H1 (cell line): Measurements from ENCODE around the gene FAM151A. TPM values are rescaled to one million over a fixed set of nuclear protein-coding genes. Genes with fewer than 3 reads are reported as not detected.

Source experiments
- CTCF ChIA-PET: fragments of 300-600 bp; sonication (Branson Sonifier 250); formaldehyde crosslinking; loops from one replicate; lab custom pipeline; 2021; ENCODE audit not compliant: partially characterized antibody; lab: Charles Lee
- POLR2A ChIA-PET: fragments of 300-600 bp; sonication (Branson Sonifier 250); formaldehyde crosslinking; loops from one replicate; lab custom pipeline; 2021; ENCODE audit warnings: inconsistent platforms; ENCODE audit not compliant: partially characterized antibody; lab: Charles Lee
- DNase-seq, 2 experiments: peaks; one replicate each; pipeline versions ENCODE4 v3.0.0 to v3.0.0-alpha.2; 2010 to 2022; ENCODE audit warnings: low spot score in 2 of 2, low read depth in 1 of 2, mixed read lengths in 1 of 2
- FAIRE-seq: peaks from 2 replicates; lab custom pipeline; 2011; peaks lifted over from hg19 to GRCh38; lab: Jason Lieb, UNC
- H2AFZ ChIP-seq: 2 replicates; pipeline ENCODE4 v1.8.1; 2012; ENCODE audit warnings: low read length, inconsistent platforms
- H2AK5ac ChIP-seq: 2 replicates; pipeline ENCODE4 v1.6.1; 2013; ENCODE audit warnings: low read depth, low read length
- H2BK120ac ChIP-seq: replicated peaks from 2 replicates; pipeline ENCODE3; 2013; ENCODE audit warnings: low read depth, low read length, inconsistent platforms
- H2BK12ac ChIP-seq: 2 replicates; pipeline ENCODE4 v1.6.1; 2013; ENCODE audit warnings: low read depth, low read length
- H2BK15ac ChIP-seq: 2 replicates; pipeline ENCODE4 v1.6.1; 2013; ENCODE audit warnings: low read length
- H2BK20ac ChIP-seq: 2 replicates; pipeline ENCODE4 v1.6.1; 2013; ENCODE audit warnings: low read length
- H2BK5ac ChIP-seq: 2 replicates; pipeline ENCODE4 v1.6.1; 2013; ENCODE audit warnings: low read depth, low read length
- H3K14ac ChIP-seq: 2 replicates; pipeline ENCODE4 v1.6.1; 2013; ENCODE audit warnings: inconsistent platforms; ENCODE audit not compliant: insufficient read length
- H3K18ac ChIP-seq: 2 replicates; pipeline ENCODE4 v1.6.1; 2013; ENCODE audit warnings: low read length; ENCODE audit errors: extremely low read depth
- H3K23ac ChIP-seq: 2 replicates; pipeline ENCODE4 v1.6.1; 2013; ENCODE audit warnings: inconsistent platforms; ENCODE audit not compliant: insufficient read length
- H3K23me2 ChIP-seq: 2 replicates; pipeline ENCODE4 v1.6.1; 2013; ENCODE audit warnings: low read depth, low read length
- H3K27ac ChIP-seq: 2 replicates; pipeline ENCODE4 v1.6.1; 2011; ENCODE audit warnings: low read depth, low read length, inconsistent platforms
- H3K27me3 ChIP-seq, 4 experiments: replicated peaks in 1 of 4; 1 replicate in 1 of 4; 2 replicates in 3 of 4; pipeline versions ENCODE4 v1.6.1 to v1.8.1; 2011 to 2013; ENCODE audit warnings: low read length in 3 of 4, mild to moderate bottlenecking in 3 of 4, inconsistent platforms in 2 of 4, mixed read lengths in 2 of 4, moderate library complexity in 1 of 4; ENCODE audit not compliant: control insufficient read depth in 3 of 4, insufficient read depth in 3 of 4; ENCODE audit errors: extremely low read depth in 1 of 4
- H3K36me3 ChIP-seq, 4 experiments: 2 replicates each; pipeline versions ENCODE4 v1.6.1 to v1.8.1; 2011 to 2013; ENCODE audit warnings: mild to moderate bottlenecking in 4 of 4, low read length in 3 of 4, moderate library complexity in 2 of 4, control low read depth in 1 of 4, inconsistent platforms in 1 of 4; ENCODE audit not compliant: insufficient read depth in 4 of 4, control insufficient read depth in 2 of 4
- H3K4ac ChIP-seq: replicated peaks from 2 replicates; pipeline ENCODE3; 2013; ENCODE audit warnings: low read length, low read depth, mixed read lengths, inconsistent platforms; ENCODE audit not compliant: insufficient read length
- H3K4me1 ChIP-seq, 4 experiments: replicated peaks in 1 of 4; 1 replicate in 1 of 4; 2 replicates in 3 of 4; pipeline versions ENCODE4 v1.6.1 to v1.8.1; 2011 to 2013; ENCODE audit warnings: low read length in 3 of 4, inconsistent platforms in 2 of 4, mixed read lengths in 1 of 4; ENCODE audit not compliant: insufficient read depth in 4 of 4, control insufficient read depth in 3 of 4
- H3K4me2 ChIP-seq, 2 experiments: 2 replicates each; pipeline versions ENCODE4 v1.6.1 to v1.8.1; 2011 to 2013; ENCODE audit warnings: low read depth in 2 of 2, low read length in 2 of 2, control low read depth in 1 of 2, inconsistent platforms in 1 of 2, mild to moderate bottlenecking in 1 of 2; ENCODE audit not compliant: insufficient read depth in 1 of 2
- H3K4me3 ChIP-seq, 4 experiments: fragments of 200-600, 300-600 bp in 1 of 4; sonication (generic), shearing (Covaris generic), sonication (Bioruptor Twin) in 1 of 4; 2 replicates each; pipeline versions ENCODE4 v1.5.1 to v1.8.1; 2011 to 2016; ENCODE audit warnings: low read length in 4 of 4, low read depth in 3 of 4, control low read depth in 2 of 4, inconsistent platforms in 2 of 4, mild to moderate bottlenecking in 2 of 4, mixed read lengths in 1 of 4, moderate library complexity in 1 of 4; ENCODE audit not compliant: insufficient read depth in 2 of 4; ENCODE audit errors: extremely low read depth in 1 of 4
- H3K56ac ChIP-seq: replicated peaks from 2 replicates; pipeline ENCODE3; 2013; ENCODE audit warnings: low read depth, mild to moderate bottlenecking, mixed read lengths, low read length, inconsistent platforms; ENCODE audit not compliant: insufficient read length
- H3K79me1 ChIP-seq: 2 replicates; pipeline ENCODE4 v1.6.1; 2013; ENCODE audit warnings: low read depth, low read length, control low read depth
- H3K79me2 ChIP-seq, 2 experiments: 2 replicates each; pipeline versions ENCODE4 v1.6.1 to v1.8.1; 2012 to 2013; ENCODE audit warnings: low read length in 2 of 2, mild to moderate bottlenecking in 2 of 2, inconsistent platforms in 1 of 2; ENCODE audit not compliant: insufficient read depth in 2 of 2, control insufficient read depth in 1 of 2
- H3K9ac ChIP-seq, 4 experiments: replicated peaks in 1 of 4; 1 replicate in 1 of 4; 2 replicates in 3 of 4; pipeline versions ENCODE4 v1.6.1 to v1.8.1; 2011 to 2013; ENCODE audit warnings: low read depth in 3 of 4, low read length in 3 of 4, control low read depth in 2 of 4, mild to moderate bottlenecking in 2 of 4, moderate library complexity in 2 of 4, inconsistent platforms in 1 of 4; ENCODE audit errors: extremely low read depth in 1 of 4
- H3K9me3 ChIP-seq, 2 experiments: 2 replicates each; pipeline versions ENCODE4 v1.6.1 to v1.8.1; 2012 to 2013; ENCODE audit warnings: mild to moderate bottlenecking in 2 of 2, moderate library complexity in 2 of 2, control low read depth in 1 of 2, inconsistent platforms in 1 of 2, low read depth in 1 of 2, low read length in 1 of 2, mixed read lengths in 1 of 2; ENCODE audit not compliant: insufficient read depth in 2 of 2
- H4K20me1 ChIP-seq, 2 experiments: replicated peaks in 1 of 2; 2 replicates each; pipeline versions ENCODE3 to v1.8.1; 2011 to 2013; ENCODE audit warnings: inconsistent platforms in 2 of 2, low read length in 2 of 2, mild to moderate bottlenecking in 1 of 2; ENCODE audit not compliant: insufficient read depth in 2 of 2, control insufficient read depth in 1 of 2
- H4K5ac ChIP-seq: 2 replicates; pipeline ENCODE4 v1.6.1; 2013; ENCODE audit warnings: low read length, low read depth, mixed read lengths, inconsistent platforms; ENCODE audit not compliant: insufficient read length
- H4K8ac ChIP-seq: 2 replicates; pipeline ENCODE4 v1.8.0; 2013; ENCODE audit warnings: mild to moderate bottlenecking, moderate library complexity, low read length, inconsistent platforms; ENCODE audit not compliant: insufficient read depth; ENCODE audit errors: extremely low read depth
- H4K91ac ChIP-seq: replicated peaks from 2 replicates; pipeline ENCODE3; 2013; ENCODE audit warnings: low read length, mixed read lengths, inconsistent platforms; ENCODE audit not compliant: insufficient read length
- CBX5 ChIP-seq: fragments of 300-800, 300-1000 bp; sonication (generic); IDR thresholded peaks from 2 replicates; pipeline ENCODE4 v1.7.1; 2016; ENCODE audit warnings: antibody characterized with exemption, low read length, low read depth
- EZH2 ChIP-seq: fragments of 200-600 bp; sonication (generic); IDR thresholded peaks from 2 replicates; pipeline ENCODE4 v1.7.1; 2012; ENCODE audit warnings: low read depth, mild to moderate bottlenecking, moderate library complexity, low read length, inconsistent platforms; ENCODE audit not compliant: severe bottlenecking
- POLR2A ChIP-seq, 2 experiments: IDR thresholded peaks; 1 replicate in 1 of 2; 2 replicates in 1 of 2; pipeline ENCODE4 v1.6.1; 2011; ENCODE audit warnings: low read depth in 2 of 2, low read length in 2 of 2, mild to moderate bottlenecking in 2 of 2; ENCODE audit errors: control extremely low read depth in 1 of 2
- SIX5 ChIP-seq: IDR thresholded peaks from 2 replicates; pipeline ENCODE4 v1.6.1; 2011; ENCODE audit warnings: mild to moderate bottlenecking, low read depth, low read length
- TCF12 ChIP-seq: IDR thresholded peaks from 2 replicates; pipeline ENCODE4 v1.6.1; 2011; ENCODE audit warnings: low read depth, mild to moderate bottlenecking, low read length
- WGBS, 2 experiments: shearing (Covaris generic) in 1 of 2; methylation state at CpG; one replicate each; pipeline versions ENCODE4 v1.1.6 to v1.1.7; 2013 to 2015; ENCODE audit warnings: low lambda C conversion rate in 2 of 2, mixed read lengths in 2 of 2, inconsistent platforms in 1 of 2, low coverage in 1 of 2, missing lambda C conversion rate in 1 of 2; ENCODE audit not compliant: insufficient replicate concordance in 2 of 2, insufficient coverage in 1 of 2, insufficient read length in 1 of 2; ENCODE audit errors: extremely low coverage in 1 of 2, missing lambda C conversion rate in 1 of 2; 5-methylcytosine and 5-hydroxymethylcytosine counted together
- polyA plus RNA-seq, 7 experiments: library from polyadenylated mRNA; depleted of rRNA in 3 of 7; stranded (reverse) in 5 of 7; unstranded in 2 of 7; fragments of >200 nt in 5 of 7; fragments of 200-250 nt in 2 of 7; gene quantifications; 1 replicate in 5 of 7; 2 replicates in 1 of 7; 4 replicates in 1 of 7; pipeline versions ENCODE4 v1.2.1 to v1.2.3, GENCODE V29; 2011 to 2013; ENCODE audit warnings: missing spikeins in 2 of 7, mixed read lengths in 2 of 7
- total RNA-seq: library from RNA; stranded (reverse); fragmentation: NEBNext Ultra II Directional; extraction: Animal tissue kit (Norgen Biotek cat#: 25700); gene quantifications from 2 replicates; pipeline ENCODE4 v1.2.1, GENCODE V29; 2021

The FAM151A gene
- total and polyA plus RNA-seq, 2 of the 8 experiments (the other 6 are each of a cell fraction or from before 2014, with no cell fraction given), result not detected

DNA sequence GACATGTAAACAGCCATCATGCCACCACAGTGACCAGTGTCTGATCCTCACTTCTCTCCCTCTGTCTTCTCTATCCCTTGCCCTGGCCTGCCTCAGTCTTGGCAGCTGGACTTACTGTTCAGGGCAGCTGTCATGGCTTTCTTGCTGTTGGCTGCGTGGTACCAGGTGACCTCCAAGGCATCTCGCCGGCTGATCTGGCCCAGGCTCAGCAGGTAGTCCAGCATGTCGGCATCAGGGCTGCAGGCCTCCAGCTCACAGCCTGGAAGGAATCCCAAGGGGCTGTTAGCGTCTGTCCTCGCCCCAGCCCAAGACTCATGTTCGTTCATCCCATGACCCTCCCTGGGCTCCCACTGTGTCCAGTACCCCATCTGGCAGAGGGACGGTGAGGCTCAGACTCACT, 3.6 kb downstream of the FAM151A start:
- H3K4me2 ChIP-seq, result no peak overlapping the region
- H4K91ac ChIP-seq, result no peak overlapping the region
- no peak for FAIRE-seq
- H3K23me2 ChIP-seq, result 0 out of 2 replicates have a peak, but pooled peaks cover 3% of the 10 kb centered on the region
- TF ChIP-seq POLR2A (IDR thresholded peaks at IDR 0.05; ENCODE audit: control extremely low read depth in 1 of 2, low read depth in 2 of 2, low read length in 2 of 2) (no peak), EZH2 (no peak), TCF12 (no peak), SIX5 (no peak), CBX5 (no peak)
- no peaks in the 10 kb centered on the region for H4K20me1 ChIP-seq
- no peak overlapping the region for H2AK5ac ChIP-seq
- H2BK120ac ChIP-seq, result no peak overlapping the region
- no peak overlapping the region for H3K23ac ChIP-seq
- ChIA-PET CTCF (interaction anchor here (0.6 to 1.5 kb wide), 4 partner anchors 22 to 176 kb away, joined by 3 read pairs; no protein-coding TSS in a partner anchor), POLR2A (interaction anchor here (1.5 kb wide), 1 partner anchor 10 kb away, joined by 5 read pairs; no protein-coding TSS in a partner anchor)
- H2AFZ ChIP-seq, result no peak overlapping the region
- no peaks in the 10 kb centered on the region for H3K36me3 ChIP-seq
- H3K27ac ChIP-seq, result no peak overlapping the region
- DNase-seq, result no peak
- H3K27me3 ChIP-seq, result no peaks in the 10 kb centered on the region; a peak in 1 of 7 replicates
- H3K4ac ChIP-seq, result no peak overlapping the region
- H3K9me3 ChIP-seq, result no peaks in the 10 kb centered on the region
- H3K56ac ChIP-seq, result no peak overlapping the region
- no peak overlapping the region for H2BK20ac ChIP-seq
- no peak overlapping the region for H2BK12ac ChIP-seq
- H4K5ac ChIP-seq, result no peak overlapping the region
- 87% methylated on average over 7 of the region's 8 CpGs; no CpG with 5 or more reads in 1 of the 2 experiments for WGBS, 2 experiments
- H3K18ac ChIP-seq, result peak overlapping the region; percentile 60; the same call in 1 of the 2 replicates
- no peak overlapping the region for H3K9ac ChIP-seq
- no peak overlapping the region for H3K4me3 ChIP-seq
- no peak overlapping the region for H2BK15ac ChIP-seq
- no peaks in the 10 kb centered on the region for H3K79me1 ChIP-seq
- no peaks in the 10 kb centered on the region for H3K79me2 ChIP-seq
- 0 out of 2 replicates have a peak overlapping the region, but pooled peaks have one; percentile 35 for H2BK5ac ChIP-seq
- no peak overlapping the region for H3K14ac ChIP-seq
- H3K4me1 ChIP-seq, result peaks cover 0 to 8% (median 3%) of the 10 kb centered on the region in 4 experiments; a peak in 4 of 7 replicates
- H4K8ac ChIP-seq, result no peak overlapping the region
